Retinal pigment epithelial cell (primary cell): ENCODE results near the gene POM121L2.

ENCODE experiments used
- DNase-seq: peaks from one replicate; pipeline ENCODE4 v3.0.0-alpha.2; 2010; ENCODE audit warnings: low read depth
- H3K4me3 ChIP-seq: 2 replicates; pipeline ENCODE4 v1.5.1; 2011; ENCODE audit warnings: mild to moderate bottlenecking, low read length, control low read depth, moderate library complexity
- CTCF ChIP-seq: conservative IDR thresholded peaks from 2 replicates; pipeline ENCODE4 v1.5.1; 2011; ENCODE audit warnings: low read depth, low read length, control low read depth, inconsistent platforms

POM121L2 gene

GRCh38 chr6:27294409-27294808 is 17.7 kb downstream of the POM121L2 start:
- no peak for DNase-seq
- TF ChIP-seq CTCF = no peak
- H3K4me3 ChIP-seq = no peak overlapping the region

GRCh38 chr6:27293436-27294098 is 18.5 kb downstream of the POM121L2 start:
- no peak for TF ChIP-seq CTCF
- DNase-seq = no peak
- H3K4me3 ChIP-seq = peak overlapping the region; percentile 18

- no peak for DNase-seq
- no peak for TF ChIP-seq CTCF
- peak overlapping the region; percentile 38 for H3K4me3 ChIP-seq
Measured at GRCh38 chr6:27290850-27291208, 21.2 kb downstream of the POM121L2 start.

- peak overlapping the region; percentile 38 for H3K4me3 ChIP-seq
- DNase-seq = no peak
Measured at GRCh38 chr6:27290065-27290849, 21.8 kb downstream of the POM121L2 start.

GRCh38 chr6:27288136-27289044 is 23.7 kb downstream of the POM121L2 start:
- no peak for TF ChIP-seq CTCF
- peak overlapping the region; percentile 15 for H3K4me3 ChIP-seq
- DNase-seq = no peak

More at GRCh38 chr6:27290065-27290849, 21.8 kb downstream of the POM121L2 start:
- TF ChIP-seq CTCF = no peak

- DNase-seq = no peak
- peak overlapping the region; percentile 15 for H3K4me3 ChIP-seq
- no peak for TF ChIP-seq CTCF
Measured at GRCh38 chr6:27287751-27288135, 24.3 kb downstream of the POM121L2 start.
